ENCODE data around the gene OPRPN.

The OPRPN gene

DNA sequence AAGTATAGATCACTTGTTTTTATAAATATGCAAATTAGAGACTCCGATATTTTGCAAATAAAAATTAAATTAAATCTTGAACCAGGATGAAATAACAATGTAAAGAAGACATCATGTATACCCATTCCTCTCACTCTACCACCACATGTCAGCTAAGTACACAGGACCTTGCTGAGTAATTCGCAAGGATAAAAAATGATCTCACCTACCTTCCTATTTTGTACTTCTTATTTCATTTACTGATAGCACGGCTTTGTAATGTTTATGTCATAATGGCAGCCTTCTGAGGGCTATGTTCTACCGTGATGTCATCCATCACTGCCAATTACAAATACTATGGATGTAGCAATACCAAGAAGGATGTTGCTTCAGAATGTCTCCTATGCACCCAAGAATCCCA lies 25.8 kb upstream of the OPRPN start:
- H3K27ac ChIP-seq = no peak overlapping the region
- TF ChIP-seq, protein P1, sequence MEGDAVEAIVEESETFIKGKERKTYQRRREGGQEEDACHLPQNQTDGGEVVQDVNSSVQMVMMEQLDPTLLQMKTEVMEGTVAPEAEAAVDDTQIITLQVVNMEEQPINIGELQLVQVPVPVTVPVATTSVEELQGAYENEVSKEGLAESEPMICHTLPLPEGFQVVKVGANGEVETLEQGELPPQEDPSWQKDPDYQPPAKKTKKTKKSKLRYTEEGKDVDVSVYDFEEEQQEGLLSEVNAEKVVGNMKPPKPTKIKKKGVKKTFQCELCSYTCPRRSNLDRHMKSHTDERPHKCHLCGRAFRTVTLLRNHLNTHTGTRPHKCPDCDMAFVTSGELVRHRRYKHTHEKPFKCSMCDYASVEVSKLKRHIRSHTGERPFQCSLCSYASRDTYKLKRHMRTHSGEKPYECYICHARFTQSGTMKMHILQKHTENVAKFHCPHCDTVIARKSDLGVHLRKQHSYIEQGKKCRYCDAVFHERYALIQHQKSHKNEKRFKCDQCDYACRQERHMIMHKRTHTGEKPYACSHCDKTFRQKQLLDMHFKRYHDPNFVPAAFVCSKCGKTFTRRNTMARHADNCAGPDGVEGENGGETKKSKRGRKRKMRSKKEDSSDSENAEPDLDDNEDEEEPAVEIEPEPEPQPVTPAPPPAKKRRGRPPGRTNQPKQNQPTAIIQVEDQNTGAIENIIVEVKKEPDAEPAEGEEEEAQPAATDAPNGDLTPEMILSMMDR (conservative IDR thresholded peaks at IDR 0.05) = no peak

DNA sequence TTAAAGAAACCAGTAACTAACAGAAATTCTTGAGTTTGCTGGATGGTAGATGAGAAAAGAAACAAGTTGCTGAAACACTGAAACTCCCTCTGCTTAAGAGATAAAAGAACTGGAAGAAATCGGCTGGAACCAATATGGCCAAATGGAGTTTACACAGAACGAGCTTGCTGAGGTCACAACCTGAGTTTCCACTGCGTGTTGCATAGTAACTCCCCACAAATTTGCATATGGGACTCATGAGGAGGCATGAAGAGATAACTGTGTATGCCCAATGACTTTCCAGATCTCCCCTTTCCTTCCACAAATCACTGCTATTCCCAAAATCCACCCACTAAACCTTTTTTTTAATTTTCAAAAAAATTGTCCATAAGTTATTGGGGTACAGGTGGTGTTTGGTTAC lies 25.0 kb upstream of the OPRPN start:
- no peak overlapping the region for H3K27ac ChIP-seq
- TF ChIP-seq, protein P1 (conservative IDR thresholded peaks at IDR 0.05) = no peak

DNA sequence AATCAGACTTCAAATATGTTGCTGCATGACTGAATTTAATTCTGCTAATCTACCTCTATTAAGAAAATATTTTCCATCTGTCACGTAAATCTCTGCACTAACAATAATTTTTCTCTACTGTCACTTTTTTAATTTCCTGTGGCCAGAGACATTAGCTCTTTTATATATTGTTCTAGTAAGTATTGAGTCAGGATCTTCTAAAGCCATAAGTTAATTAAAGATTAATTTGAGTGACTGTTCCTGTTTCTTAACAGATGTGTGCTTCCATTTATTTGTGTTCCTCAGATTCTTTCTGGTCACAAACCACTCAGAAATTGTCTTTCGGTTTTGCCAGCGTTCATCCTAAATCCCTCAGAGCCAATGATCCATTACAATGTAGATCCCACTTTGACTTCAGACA lies 17.2 kb upstream of the OPRPN start:
- H3K27ac ChIP-seq = no peak overlapping the region
- TF ChIP-seq, protein P1 (conservative IDR thresholded peaks at IDR 0.05) = no peak

DNA sequence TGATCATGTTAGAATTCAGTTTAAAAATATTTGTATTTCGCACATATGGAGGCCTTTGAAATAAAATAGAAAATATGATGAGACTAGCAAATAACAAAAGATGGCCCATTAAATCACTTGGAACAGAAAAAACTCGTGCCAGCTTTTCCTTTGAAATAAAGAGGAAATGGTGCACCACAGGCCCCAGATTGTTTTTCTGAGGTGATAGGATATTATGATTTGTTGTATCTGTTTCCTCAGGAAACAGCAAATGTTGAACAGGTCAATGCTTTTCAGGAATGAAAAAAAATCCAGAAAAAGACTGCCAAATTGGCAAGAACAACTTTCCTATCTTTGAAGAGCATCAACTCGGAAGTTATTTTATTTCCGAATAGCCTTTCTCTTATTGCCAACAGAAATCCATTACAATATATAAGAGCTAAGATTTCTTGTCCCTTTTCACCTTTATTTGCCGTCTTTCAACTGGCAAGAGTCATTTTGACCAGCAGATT lies 15.0 kb upstream of the OPRPN start, which contains the start of gene SMR3B:
TSS of gene SMR3B (plus strand) at position 441 of the 491 bp plus-strand sequence. CDS start 1,380 bp downstream, outside the sequence.
- H3K27ac ChIP-seq = no peak within 1 kb of the TSS
- TF ChIP-seq, protein P1 (conservative IDR thresholded peaks at IDR 0.05) = no peak

DNA sequence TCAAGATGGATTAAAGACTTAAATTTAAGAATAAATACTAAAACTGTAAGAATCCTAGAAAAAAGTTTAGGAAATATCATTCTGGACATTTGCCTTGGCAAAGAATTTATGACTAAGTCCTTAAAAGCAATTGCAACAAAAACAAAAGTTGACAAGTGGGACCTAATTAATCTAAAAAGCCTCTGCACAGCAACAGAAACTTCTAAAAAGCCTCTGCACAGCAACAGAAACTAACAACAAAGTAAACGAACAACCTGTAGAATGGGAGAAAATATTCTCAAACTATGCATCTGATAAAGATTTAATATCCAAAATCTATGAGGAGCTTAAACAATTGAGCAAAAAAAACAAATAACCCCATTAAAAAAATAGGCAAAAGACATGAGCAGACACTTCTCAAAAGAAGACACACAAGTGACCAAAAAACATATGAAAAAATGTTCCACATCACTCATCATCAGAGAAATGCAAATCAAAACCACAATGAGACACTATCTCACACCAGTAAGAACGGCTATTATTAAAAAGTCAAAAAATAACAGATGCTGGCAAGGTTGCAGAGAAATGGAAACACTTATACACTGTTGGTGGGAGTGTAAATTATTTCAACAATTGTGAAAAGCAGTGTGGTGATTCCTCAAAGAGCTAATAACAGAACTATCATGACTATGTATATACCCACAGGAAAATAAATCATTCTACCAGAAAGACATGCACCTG lies 5.5 kb upstream of the OPRPN start:
- TF ChIP-seq, protein P1 (conservative IDR thresholded peaks at IDR 0.05) = no peak
- no peak overlapping the region for H3K27ac ChIP-seq

DNA sequence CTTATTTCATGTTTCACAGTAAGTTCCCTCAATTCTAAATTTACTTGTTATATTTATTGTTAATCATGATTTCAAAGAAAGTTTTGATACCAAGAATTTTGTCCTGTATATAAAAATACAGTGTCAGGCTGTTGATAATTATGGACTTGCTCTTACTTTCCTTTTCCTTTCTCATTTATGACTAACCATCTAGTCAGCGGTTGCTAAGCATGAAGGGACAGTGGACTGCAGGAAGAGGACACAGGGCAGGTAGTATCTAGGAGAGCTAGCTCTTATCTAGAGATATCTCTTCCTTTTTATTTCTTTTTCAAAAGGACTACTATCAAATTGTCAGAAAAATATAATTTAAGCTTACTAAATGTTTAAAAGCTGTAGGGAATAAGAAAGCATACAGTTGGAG lies 1.6 kb downstream of the OPRPN start:
- no peak overlapping the region for H3K27ac ChIP-seq
- TF ChIP-seq, protein P1 (conservative IDR thresholded peaks at IDR 0.05) = no peak

DNA sequence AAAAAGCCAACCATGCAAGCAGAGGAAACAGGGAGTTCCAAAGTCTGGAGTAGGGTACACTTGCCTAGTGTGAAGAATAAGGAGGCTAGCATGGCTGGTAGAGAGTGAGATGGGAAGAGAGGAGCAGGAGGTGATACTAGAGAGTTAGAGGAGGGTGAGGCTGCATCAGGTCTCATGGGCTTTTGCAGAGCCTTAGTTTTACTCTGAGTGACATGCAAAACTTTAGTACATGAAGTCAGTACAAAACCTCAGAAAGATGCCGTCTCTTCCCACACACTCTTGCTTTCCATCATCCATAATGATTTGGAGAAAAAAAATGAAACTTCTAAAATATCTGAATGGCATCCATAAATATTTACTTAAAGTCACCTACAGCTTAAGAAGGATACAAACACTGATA lies 5.0 kb downstream of the OPRPN start:
- TF ChIP-seq, protein P1 (conservative IDR thresholded peaks at IDR 0.05) = no peak
- H3K27ac ChIP-seq = no peak overlapping the region
